WI38 (cell line): ENCODE measurements around the gene SLC25A6.

Experiments used
- H3K4me3 ChIP-seq: 2 replicates; pipeline ENCODE4 v1.5.1; 2011; ENCODE audit warnings: low read depth, mild to moderate bottlenecking, control low read depth, low read length
- CTCF ChIP-seq: IDR thresholded peaks from 2 replicates; pipeline ENCODE4 v1.5.1; 2012; ENCODE audit warnings: low read depth, mild to moderate bottlenecking, control low read depth, low read length

SLC25A6 gene

GRCh38 chrX:1425381-1425780 lies 33.5 kb upstream of the SLC25A6 start:
- no peak overlapping the region for H3K4me3 ChIP-seq
- TF ChIP-seq CTCF = no peak

GRCh38 chrX:1424147-1424851 lies 32.4 kb upstream of the SLC25A6 start:
- no peak overlapping the region for H3K4me3 ChIP-seq
- TF ChIP-seq CTCF = no peak

GRCh38 chrX:1423215-1423614 lies 31.3 kb upstream of the SLC25A6 start:
- TF ChIP-seq CTCF = no peak
- H3K4me3 ChIP-seq = no peak overlapping the region

- no peak overlapping the region for H3K4me3 ChIP-seq
These were observed 30.2 kb upstream of the SLC25A6 start for GRCh38 chrX:1422135-1422465.

GRCh38 chrX:1421433-1422134 lies 29.7 kb upstream of the SLC25A6 start:
- TF ChIP-seq CTCF = no peak
- H3K4me3 ChIP-seq = no peak overlapping the region

More at GRCh38 chrX:1422135-1422465, 30.2 kb upstream of the SLC25A6 start:
- TF ChIP-seq CTCF = no peak

GRCh38 chrX:1420371-1420770 lies 28.5 kb upstream of the SLC25A6 start:
- no peak overlapping the region for H3K4me3 ChIP-seq
- no peak for TF ChIP-seq CTCF

- TF ChIP-seq CTCF = no peak
- no peak overlapping the region for H3K4me3 ChIP-seq
These were observed 27.8 kb upstream of the SLC25A6 start for GRCh38 chrX:1419545-1420355.
